ENCODE results near the gene MPPED2.

The MPPED2 gene, protein sequence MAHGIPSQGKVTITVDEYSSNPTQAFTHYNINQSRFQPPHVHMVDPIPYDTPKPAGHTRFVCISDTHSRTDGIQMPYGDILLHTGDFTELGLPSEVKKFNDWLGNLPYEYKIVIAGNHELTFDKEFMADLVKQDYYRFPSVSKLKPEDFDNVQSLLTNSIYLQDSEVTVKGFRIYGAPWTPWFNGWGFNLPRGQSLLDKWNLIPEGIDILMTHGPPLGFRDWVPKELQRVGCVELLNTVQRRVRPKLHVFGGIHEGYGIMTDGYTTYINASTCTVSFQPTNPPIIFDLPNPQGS

DNA sequence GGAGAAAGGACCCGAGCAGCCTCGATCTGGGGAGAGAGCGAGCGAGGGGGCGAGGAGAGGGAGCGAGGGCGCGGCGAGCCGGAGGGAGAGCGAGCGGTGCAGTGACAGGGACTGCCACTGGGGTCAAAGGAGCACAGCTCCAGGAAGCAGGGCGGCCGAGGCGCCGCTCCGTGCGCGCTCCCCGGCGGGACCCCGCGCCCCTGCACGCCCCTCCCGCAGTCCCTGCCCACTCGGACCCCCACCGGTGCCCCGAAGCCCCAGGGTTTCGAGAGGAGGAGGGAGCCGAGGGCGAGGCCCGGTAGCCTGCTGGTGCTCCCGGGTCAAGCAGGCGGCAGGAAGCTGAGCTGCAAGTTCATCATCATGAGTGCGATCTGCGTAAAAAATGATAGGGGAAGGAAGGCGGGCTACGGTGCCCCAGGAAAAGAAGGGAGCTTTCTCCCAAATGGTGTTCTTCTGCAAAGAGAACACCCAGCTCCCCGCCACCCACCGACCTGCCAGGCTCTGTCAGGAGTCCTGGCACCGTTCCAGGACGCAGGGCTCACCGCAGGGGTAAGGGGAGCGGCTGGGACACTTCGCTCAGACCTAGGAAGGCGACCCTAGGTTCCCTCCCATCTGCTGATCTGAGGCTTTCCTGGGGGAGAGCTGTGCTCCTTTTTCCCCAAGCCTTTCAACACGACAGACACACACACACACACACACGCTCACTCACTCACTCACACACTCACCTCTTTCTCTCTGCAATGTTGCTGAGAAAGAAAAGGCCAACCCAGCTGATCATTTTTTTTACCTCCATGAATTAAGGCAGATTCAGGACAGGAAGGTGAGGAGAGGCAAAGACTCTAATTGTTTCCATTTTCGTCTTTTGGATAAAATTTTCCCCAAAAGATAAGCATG is at the start of gene MPPED2:
Gene MPPED2 (minus strand): TSS at position 103 of the 894 bp plus-strand sequence. CDS start 5,980 bp downstream, outside the sequence.
- peak; percentile 31 for DNase-seq
- Mint-ChIP-seq H3K27ac (no peak within 1 kb of the TSS), H3K9me3 (no peaks in the 10 kb centered on the region), H3K4me3 (peak within 1 kb of the TSS; percentile 57), H3K27me3 (peaks cover 53% of the 10 kb centered on the region), H3K4me1 (peaks cover 2% of the 10 kb centered on the region), H3K36me3 (no peaks in the 10 kb centered on the region)
- CTCF ChIA-PET, result no interaction called here

DNA sequence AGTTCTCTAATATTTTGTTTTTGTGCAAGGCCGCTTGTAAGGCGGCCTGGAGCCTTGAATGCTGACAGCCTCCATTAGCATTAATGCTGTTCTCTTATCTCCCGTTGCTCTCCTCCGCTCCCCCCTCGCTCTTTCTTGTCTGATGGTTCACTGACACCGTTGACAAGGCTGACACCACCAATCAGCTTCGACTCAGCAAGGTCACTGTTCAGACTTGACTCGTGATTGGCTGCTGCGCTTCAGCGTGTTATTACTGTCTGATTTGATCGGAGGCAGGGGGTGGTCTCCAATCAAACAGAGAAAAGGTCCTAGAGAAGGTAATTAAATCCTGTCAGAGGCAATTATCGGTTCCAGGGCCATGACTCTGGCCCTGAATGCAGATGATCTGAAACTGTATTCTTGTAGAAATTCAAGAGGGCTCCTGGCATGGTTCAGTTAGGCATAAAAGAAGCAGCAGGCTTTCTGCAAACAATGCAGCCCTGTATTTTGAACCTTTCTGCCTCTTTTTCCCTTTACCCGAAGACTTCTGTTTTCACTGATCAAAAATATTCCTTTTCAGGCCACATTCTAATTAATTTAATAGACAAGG is 49.3 kb upstream of the MPPED2 start:
- DNase-seq, result no peak
- Mint-ChIP-seq H3K27ac (no peak overlapping the region), H3K9me3 (peaks cover 2% of the 10 kb centered on the region), H3K4me1 (no peaks in the 10 kb centered on the region), H3K36me3 (no peaks in the 10 kb centered on the region), H3K27me3 (no peaks in the 10 kb centered on the region), H3K4me3 (no peak overlapping the region)
- CTCF ChIA-PET, result no interaction called here

DNA sequence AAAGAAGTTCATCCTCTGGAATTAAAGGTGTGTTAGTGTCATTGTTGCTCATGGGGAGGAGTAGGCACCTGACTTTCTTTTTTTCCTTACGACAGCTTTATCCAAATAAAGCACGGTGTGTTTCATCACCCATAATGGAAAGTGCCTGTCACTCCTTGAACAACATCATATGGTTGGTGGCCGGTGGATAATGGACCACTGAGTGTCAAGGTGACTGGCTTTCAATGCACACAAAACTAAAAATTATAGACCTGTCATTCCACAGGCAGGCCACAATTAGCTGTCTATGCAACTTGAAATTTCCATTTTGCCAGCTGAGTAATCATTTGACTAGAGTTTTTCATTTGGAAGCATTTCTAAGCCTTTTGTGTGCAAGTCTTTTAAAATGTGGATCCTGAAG is 45.0 kb upstream of the MPPED2 start:
- Mint-ChIP-seq H3K27me3 (no peaks in the 10 kb centered on the region), H3K4me3 (no peak overlapping the region), H3K36me3 (no peaks in the 10 kb centered on the region), H3K27ac (no peak overlapping the region), H3K4me1 (no peaks in the 10 kb centered on the region), H3K9me3 (peaks cover 2% of the 10 kb centered on the region)
- CTCF ChIA-PET, result no interaction called here
- no peak for DNase-seq

DNA sequence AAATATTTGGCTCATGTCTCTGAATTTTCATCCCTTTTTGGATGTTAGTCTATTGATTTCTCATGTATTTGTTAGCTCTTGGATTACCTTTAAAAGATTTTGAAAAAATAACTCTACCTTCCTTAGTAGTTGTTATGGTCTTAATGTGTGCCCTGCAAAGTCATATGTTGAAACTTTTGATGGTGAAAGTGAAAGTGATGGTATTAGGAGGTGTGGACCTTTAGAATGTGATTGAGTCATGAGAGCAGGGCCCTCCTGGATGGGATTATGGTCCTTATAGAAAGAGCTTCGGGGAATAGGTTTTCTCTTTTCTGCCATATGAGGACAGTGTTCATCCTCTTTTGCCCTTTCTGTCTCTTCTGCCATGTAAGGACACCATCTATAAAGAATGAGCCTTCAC is 33.6 kb upstream of the MPPED2 start:
- H3K36me3 Mint-ChIP-seq, result no peaks in the 10 kb centered on the region
- CTCF ChIA-PET, result no interaction called here
- no peaks in the 10 kb centered on the region for H3K27me3 Mint-ChIP-seq
- DNase-seq, result no peak
- H3K4me1 Mint-ChIP-seq, result no peaks in the 10 kb centered on the region
- H3K27ac Mint-ChIP-seq, result no peak overlapping the region
- no peak overlapping the region for H3K4me3 Mint-ChIP-seq
- peaks cover 3% of the 10 kb centered on the region for H3K9me3 Mint-ChIP-seq

DNA sequence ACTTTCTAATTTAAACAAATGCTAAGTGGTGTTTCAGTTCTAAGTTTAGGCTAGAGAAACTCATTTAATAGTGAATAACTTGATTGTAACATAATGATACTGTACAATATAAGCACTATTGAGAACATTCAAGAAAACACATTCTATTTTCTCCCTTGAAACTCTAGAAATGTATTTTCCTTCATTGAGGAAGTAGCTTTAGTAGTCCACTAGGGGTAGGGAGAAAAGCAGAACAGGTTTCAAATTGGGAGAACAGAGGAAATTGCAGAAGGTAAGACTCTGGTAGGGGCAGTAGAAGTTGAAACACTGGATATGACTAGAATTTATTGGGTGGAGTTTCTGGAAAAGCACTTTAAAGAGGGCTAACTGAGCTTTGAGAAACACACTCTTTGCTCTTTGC is 31.6 kb upstream of the MPPED2 start:
- no peaks in the 10 kb centered on the region for H3K27me3 Mint-ChIP-seq
- no peak overlapping the region for H3K27ac Mint-ChIP-seq
- no peak for DNase-seq
- H3K4me3 Mint-ChIP-seq, result no peak overlapping the region
- CTCF ChIA-PET, result no interaction called here
- H3K9me3 Mint-ChIP-seq, result peaks cover 3% of the 10 kb centered on the region
- no peaks in the 10 kb centered on the region for H3K4me1 Mint-ChIP-seq
- H3K36me3 Mint-ChIP-seq, result no peaks in the 10 kb centered on the region

DNA sequence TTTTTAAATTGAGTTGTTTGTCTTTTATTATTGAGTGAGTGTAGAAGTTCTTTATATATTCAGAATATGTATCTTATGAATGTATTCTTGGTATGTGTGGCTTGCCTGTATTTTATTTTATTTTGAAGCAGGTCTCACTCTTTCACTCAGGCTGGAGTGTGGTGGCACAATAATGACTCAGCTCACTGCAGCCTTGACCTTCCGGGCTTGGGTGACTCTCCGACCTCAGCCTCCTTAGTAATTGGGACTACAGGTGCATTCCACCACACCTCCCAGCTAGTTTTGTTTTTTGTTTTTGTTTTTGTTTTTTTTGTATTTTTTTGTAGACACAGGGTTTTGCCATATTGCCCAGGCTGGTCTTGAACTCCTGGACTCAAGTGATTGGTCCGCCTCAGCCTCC is 24.5 kb upstream of the MPPED2 start:
- no peak overlapping the region for H3K4me3 Mint-ChIP-seq
- DNase-seq, result no peak
- no peaks in the 10 kb centered on the region for H3K36me3 Mint-ChIP-seq
- CTCF ChIA-PET, result no interaction called here
- H3K27ac Mint-ChIP-seq, result no peak overlapping the region
- H3K27me3 Mint-ChIP-seq, result no peaks in the 10 kb centered on the region
- H3K4me1 Mint-ChIP-seq, result no peaks in the 10 kb centered on the region
- H3K9me3 Mint-ChIP-seq, result no peaks in the 10 kb centered on the region

DNA sequence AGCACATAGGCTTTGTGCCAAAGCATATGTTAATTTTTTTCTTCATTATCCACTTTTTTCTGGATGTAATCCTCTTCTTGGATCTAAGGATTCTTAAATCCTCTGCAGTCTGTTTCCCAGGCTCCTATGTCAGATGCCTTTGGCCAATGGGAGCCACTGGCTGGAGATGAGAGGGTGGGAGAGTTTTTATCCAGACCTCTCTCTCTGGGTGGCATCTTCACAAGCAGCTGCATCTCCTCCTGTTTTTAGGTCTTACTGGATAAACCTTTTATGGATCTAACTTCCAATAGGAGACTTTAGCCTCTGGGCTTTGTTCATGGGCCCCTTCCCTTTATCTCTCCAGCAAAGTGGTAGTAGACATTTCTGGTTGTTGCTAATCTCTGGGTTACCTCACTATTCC is 22.4 kb upstream of the MPPED2 start:
- Mint-ChIP-seq H3K36me3 (no peaks in the 10 kb centered on the region), H3K27me3 (no peaks in the 10 kb centered on the region), H3K9me3 (no peaks in the 10 kb centered on the region), H3K27ac (no peak overlapping the region), H3K4me3 (no peak overlapping the region), H3K4me1 (no peaks in the 10 kb centered on the region)
- DNase-seq, result no peak
- CTCF ChIA-PET, result no interaction called here

DNA sequence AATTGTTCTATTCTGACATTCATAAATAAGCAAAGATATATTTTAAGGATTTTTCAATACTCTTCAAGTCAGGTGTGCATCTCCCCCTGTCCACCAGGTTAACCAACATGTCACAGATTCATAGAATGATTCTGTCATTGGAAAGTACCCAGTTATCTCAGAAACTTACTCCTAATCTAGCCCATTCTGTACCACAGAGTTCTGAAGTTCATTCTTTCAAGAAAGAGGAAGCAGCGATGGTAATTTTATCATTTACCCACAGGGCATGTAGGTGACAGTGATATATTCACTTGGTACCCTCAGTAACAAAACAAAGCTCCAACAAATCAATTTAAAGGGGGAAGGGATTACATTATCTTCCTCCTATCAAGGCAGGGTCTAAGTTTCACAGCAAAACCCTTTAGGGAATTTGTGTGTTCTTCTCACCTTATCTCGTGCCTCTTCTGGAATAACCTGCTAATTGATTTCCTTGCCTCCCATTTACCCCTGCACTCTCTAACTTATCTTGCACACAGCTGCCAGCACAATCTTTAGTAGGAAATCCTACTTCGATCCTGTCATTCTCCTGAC is 19.0 kb upstream of the MPPED2 start:
- H3K27me3 Mint-ChIP-seq, result no peaks in the 10 kb centered on the region
- H3K27ac Mint-ChIP-seq, result no peak overlapping the region
- CTCF ChIA-PET, result no interaction called here
- no peaks in the 10 kb centered on the region for H3K9me3 Mint-ChIP-seq
- no peaks in the 10 kb centered on the region for H3K4me1 Mint-ChIP-seq
- H3K4me3 Mint-ChIP-seq, result no peak overlapping the region
- no peaks in the 10 kb centered on the region for H3K36me3 Mint-ChIP-seq
- no peak for DNase-seq

DNA sequence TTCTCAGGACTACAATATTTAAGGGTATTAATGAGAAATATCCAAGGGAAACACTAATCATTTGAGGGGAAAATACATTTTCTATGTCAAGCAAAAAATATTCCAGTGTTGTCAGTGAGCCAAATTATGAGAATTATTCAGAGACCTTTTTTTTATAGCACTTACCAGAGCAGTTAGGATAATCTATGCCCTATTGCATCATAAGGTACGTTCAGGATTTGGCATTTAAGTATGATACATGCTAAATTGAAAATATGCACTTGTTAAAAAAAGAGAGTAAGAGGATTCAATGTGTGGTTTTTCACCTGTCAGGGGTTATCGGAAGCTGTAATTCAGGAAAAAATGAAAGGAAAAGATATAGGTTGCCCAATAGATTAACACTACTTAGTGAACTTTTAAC is 17.2 kb upstream of the MPPED2 start:
- no peak overlapping the region for H3K4me3 Mint-ChIP-seq
- no peaks in the 10 kb centered on the region for H3K4me1 Mint-ChIP-seq
- no peak for DNase-seq
- H3K27ac Mint-ChIP-seq, result no peak overlapping the region
- CTCF ChIA-PET, result no interaction called here
- no peaks in the 10 kb centered on the region for H3K36me3 Mint-ChIP-seq
- no peaks in the 10 kb centered on the region for H3K27me3 Mint-ChIP-seq
- no peaks in the 10 kb centered on the region for H3K9me3 Mint-ChIP-seq

DNA sequence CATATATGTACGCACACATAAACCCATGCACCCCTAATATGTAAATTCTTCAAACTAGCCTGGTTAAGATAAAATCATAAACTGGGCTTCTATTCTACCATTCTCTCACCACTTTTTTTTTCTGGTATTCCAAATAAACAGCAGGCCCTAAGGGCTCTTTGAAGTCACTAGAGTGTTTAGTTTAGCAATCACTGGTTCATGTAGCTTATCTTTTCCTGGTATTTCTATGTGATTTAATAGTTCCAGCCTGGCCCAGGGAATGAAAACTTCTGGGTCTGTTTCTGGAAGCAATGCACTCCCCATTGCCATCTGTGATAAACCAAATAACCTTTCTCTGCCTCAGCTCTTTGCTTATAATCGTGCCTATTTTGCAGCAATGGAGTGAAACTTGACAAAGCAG is 10.7 kb upstream of the MPPED2 start:
- DNase-seq, result no peak
- H3K9me3 Mint-ChIP-seq, result no peaks in the 10 kb centered on the region
- H3K27me3 Mint-ChIP-seq, result no peaks in the 10 kb centered on the region
- CTCF ChIA-PET, result no interaction called here
- no peak overlapping the region for H3K4me3 Mint-ChIP-seq
- H3K36me3 Mint-ChIP-seq, result no peaks in the 10 kb centered on the region
- no peaks in the 10 kb centered on the region for H3K4me1 Mint-ChIP-seq
- H3K27ac Mint-ChIP-seq, result no peak overlapping the region

DNA sequence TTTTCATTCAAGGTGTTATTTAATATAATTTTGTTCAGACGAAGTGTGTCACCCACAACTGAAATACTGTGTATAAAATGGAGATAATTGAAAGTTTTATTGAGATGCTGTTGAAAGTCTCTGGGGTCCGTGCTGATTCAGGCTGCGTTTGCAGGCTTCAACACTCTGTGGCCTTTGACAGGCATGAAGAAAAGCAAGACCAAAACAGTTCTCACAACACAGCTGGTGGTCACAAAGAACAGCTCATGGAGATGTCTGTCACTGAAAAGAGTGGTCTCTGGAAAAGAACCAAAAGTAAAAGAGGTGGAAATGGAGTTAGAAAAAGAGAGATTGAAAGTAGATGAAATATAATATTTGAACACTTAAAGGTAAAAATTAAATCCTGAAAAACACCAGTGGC is 9.8 kb upstream of the MPPED2 start:
- Mint-ChIP-seq H3K27me3 (no peaks in the 10 kb centered on the region), H3K4me1 (no peaks in the 10 kb centered on the region), H3K4me3 (no peak overlapping the region), H3K27ac (no peak overlapping the region), H3K9me3 (no peaks in the 10 kb centered on the region), H3K36me3 (no peaks in the 10 kb centered on the region)
- CTCF ChIA-PET, result no interaction called here
- no peak for DNase-seq

DNA sequence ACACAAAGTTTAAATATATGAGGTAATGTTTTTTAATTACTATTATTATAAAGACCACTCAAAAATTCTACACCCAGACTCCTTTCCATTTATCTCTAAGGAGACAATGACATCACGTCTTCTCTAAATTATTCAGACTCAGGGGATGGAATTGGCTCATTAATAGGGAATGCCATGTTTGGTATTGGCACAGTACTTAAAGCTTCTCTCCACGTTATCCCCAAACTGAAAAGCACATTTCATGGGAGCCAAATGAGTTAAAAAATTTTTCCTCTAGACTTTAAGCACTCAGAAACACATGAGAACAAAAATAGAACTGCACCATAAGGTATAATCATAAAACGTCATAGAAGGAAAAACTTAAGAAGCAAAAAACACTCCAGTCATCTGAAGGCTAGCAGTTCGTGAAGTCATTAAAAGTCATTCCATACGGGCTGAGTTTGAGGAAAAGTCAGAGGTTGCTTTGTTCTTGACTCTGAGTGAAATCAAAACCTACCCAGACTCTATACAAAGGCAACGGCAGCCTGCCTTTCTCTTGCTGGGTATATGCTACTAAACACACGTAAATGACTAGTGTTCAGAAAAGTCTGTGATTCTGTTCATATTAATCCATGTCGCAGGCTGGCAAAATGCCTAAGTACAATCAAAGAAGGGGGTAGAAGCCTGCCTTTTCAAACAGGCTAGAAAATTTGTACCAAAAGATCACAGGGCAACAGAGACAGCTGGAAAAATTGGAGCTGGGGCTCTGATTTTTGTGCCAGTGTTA is 8.7 kb upstream of the MPPED2 start:
- no peak overlapping the region for H3K4me3 Mint-ChIP-seq
- H3K36me3 Mint-ChIP-seq, result no peaks in the 10 kb centered on the region
- no peaks in the 10 kb centered on the region for H3K4me1 Mint-ChIP-seq
- no peaks in the 10 kb centered on the region for H3K27me3 Mint-ChIP-seq
- H3K9me3 Mint-ChIP-seq, result no peaks in the 10 kb centered on the region
- DNase-seq, result no peak
- CTCF ChIA-PET, result no interaction called here
- H3K27ac Mint-ChIP-seq, result no peak overlapping the region

DNA sequence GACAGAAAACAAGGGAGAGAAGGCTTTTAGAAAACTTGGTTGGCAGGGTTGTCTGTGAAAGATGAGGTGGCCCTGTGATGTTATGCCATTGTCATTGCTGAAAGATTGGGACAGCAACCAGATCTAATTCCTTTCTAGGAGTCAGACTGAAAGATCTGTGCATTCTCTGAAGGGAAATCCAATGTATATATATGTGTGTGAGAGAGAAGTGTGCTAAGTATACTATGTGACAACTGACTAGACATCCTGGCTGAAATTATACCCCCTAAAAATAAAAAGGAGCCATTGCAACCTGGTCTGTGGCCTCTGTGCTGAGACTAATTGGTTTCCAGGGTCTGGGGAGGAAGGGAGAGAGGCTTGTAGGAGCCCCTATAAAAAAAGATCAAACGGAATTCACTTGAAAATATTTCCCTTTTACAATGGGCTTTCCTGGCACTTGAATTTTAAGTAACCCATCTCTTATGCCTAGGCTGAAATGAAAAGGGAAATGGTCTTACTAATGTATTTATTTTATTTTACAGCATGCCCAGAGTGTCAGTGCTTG is 1.2 kb upstream of the MPPED2 start:
- DNase-seq, result no peak
- H3K9me3 Mint-ChIP-seq, result no peaks in the 10 kb centered on the region
- H3K4me1 Mint-ChIP-seq, result peaks cover 2% of the 10 kb centered on the region
- H3K27me3 Mint-ChIP-seq, result peaks cover 51% of the 10 kb centered on the region
- no peaks in the 10 kb centered on the region for H3K36me3 Mint-ChIP-seq
- H3K27ac Mint-ChIP-seq, result no peak overlapping the region
- no peak overlapping the region for H3K4me3 Mint-ChIP-seq
- CTCF ChIA-PET, result no interaction called here

DNA sequence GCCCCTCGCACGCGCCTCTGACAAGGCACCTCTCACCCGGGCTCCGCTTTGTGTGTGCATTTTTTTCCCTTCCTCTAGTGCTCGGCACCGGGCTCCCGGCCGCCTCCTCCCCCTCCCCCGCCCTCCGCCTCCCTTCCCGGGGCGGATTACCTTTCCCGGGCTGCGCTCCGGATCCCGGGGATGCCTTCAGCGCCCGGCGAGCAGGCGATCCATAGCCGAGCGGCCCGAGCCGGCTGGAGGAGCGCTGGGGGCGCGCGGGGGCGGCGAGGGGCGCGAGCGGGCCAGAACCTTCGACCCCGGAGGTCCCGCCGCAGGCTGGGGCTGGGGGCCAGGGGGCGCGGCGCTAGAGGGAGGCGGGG is 282 bp downstream of the MPPED2 start:
- no peak for DNase-seq
- CTCF ChIA-PET, result no interaction called here
- Mint-ChIP-seq H3K27ac (no peak overlapping the region), H3K27me3 (peaks cover 53% of the 10 kb centered on the region), H3K4me3 (peak overlapping the region; percentile 57), H3K36me3 (no peaks in the 10 kb centered on the region), H3K9me3 (no peaks in the 10 kb centered on the region), H3K4me1 (peaks cover 2% of the 10 kb centered on the region)

All from activated naive CD4-positive, alpha-beta T cell treated with anti-CD3 and anti-CD28 coated beads, Interleukin-2, amount 10 ng/mL, durations not matched to agents 7 days and 5 days (primary cell).